ENCODE measurements around the gene NTN1.
"Not testable (repeated sequence)": the region's sequence is repeated elsewhere in the genome, so short reads cannot be mapped to it uniquely, and the experiment has no call there.

Gene NTN1

DNA sequence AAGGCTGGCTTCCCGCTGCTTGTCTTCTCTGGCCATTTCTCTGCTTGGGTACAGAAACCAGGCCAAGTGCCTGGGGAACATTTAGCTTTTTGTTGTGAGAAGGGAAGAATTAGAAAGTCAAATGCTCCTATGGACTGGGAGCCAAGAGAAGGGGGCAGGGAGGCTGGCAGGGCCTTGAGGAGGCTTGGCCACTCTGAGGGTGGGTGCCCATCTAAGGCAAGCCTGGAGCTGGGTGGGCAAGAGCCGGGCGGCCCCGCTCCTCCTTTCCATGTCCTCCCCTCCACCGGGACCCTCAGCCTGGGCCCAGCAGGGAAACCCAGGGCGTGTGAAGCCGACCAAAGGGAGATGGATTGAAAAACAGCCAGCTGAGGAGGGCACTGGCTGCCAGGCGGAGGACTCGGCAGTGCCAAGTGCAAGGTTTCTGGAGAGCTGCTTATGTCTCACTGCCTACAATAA lies 69.4 kb downstream of the NTN1 start:
- Histone ChIP-seq H3K9me3 (ENCODE audit: low read length) (peaks cover 9% of the 10 kb centered on the region), H2AFZ (ENCODE audit: low read depth, low read length) (no peak overlapping the region), H3K27me3 (ENCODE audit: insufficient read depth, low read length) (no peaks in the 10 kb centered on the region), H3K4me3 (ENCODE audit: low read length) (no peak overlapping the region), H3K4me1 (ENCODE audit: insufficient read depth, low read length) (no peaks in the 10 kb centered on the region), H3K36me3 (ENCODE audit: insufficient read depth, low read length) (no peaks in the 10 kb centered on the region)

GRCh38 chr17:9094193-9094592 lies 72.9 kb downstream of the NTN1 start:
- Histone ChIP-seq H3K4me3 (ENCODE audit: low read length) (no peak overlapping the region), H2AFZ (ENCODE audit: low read depth, low read length) (no peak overlapping the region), H3K4me1 (ENCODE audit: insufficient read depth, low read length) (no peaks in the 10 kb centered on the region), H3K27me3 (ENCODE audit: insufficient read depth, low read length) (no peaks in the 10 kb centered on the region), H3K36me3 (ENCODE audit: insufficient read depth, low read length) (no peaks in the 10 kb centered on the region), H3K9me3 (ENCODE audit: low read length) (no peaks in the 10 kb centered on the region)

DNA sequence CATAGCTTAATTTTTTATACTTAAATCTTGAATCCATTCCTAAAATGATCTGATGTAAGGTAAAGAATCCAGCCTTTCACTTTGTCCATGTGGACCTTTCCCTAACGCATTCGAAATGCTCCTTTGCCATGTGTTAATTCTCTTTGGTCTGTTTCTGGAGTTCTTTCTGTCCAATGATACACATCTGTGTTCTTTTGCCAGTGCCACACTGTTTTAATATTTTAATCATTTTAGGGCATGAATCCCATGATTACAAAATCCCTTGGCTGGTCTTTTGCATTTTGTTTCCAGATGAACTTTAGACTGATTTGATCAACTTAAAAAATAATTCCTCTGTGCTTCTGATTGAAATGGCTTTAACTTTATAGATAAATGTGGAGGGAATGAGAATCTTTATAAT lies 74.1 kb downstream of the NTN1 start:
- H3K4me3 ChIP-seq (ENCODE audit: low read length) = no peak overlapping the region
- H3K9me3 ChIP-seq (ENCODE audit: low read length) = no peaks in the 10 kb centered on the region
- H3K27me3 ChIP-seq (ENCODE audit: insufficient read depth, low read length) = no peaks in the 10 kb centered on the region
- no peaks in the 10 kb centered on the region for H3K4me1 ChIP-seq (ENCODE audit: insufficient read depth, low read length)
- H2AFZ ChIP-seq (ENCODE audit: low read depth, low read length) = no peak overlapping the region
- no peaks in the 10 kb centered on the region for H3K36me3 ChIP-seq (ENCODE audit: insufficient read depth, low read length)

DNA sequence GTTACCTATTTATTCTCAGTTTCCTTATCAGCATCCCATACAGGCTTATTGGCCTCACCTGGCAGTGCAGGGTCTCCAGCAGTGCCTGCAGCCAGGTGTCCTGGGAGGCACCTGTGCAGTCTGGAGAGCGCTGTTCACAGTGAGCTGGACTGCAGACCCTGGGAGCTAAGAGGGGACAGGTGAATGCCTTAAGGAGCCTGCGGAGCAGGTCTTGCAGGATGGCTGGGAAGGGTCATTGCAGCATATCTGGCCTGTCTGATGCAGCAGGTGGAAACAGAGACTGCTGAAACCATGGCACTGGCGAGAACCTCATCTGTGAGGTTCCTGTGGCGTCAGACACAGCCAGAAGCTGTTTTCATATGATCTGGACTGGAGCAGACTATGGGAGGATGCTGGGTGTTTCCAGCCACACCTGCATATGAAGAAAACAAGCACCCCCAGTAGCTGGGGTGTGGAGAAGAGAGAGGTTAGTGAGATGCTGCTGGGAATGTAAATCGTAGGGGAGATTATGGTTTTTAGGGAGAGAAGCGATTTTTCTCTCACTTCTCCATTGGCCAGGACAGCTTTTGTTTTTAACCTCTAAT lies 77.0 kb downstream of the NTN1 start:
- H2AFZ ChIP-seq (ENCODE audit: low read depth, low read length) = no peak overlapping the region
- no peak overlapping the region for H3K4me3 ChIP-seq (ENCODE audit: low read length)
- H3K27me3 ChIP-seq (ENCODE audit: insufficient read depth, low read length) = no peaks in the 10 kb centered on the region
- no peaks in the 10 kb centered on the region for H3K36me3 ChIP-seq (ENCODE audit: insufficient read depth, low read length)
- peaks cover 1% of the 10 kb centered on the region for H3K9me3 ChIP-seq (ENCODE audit: low read length)
- no peaks in the 10 kb centered on the region for H3K4me1 ChIP-seq (ENCODE audit: insufficient read depth, low read length)

DNA sequence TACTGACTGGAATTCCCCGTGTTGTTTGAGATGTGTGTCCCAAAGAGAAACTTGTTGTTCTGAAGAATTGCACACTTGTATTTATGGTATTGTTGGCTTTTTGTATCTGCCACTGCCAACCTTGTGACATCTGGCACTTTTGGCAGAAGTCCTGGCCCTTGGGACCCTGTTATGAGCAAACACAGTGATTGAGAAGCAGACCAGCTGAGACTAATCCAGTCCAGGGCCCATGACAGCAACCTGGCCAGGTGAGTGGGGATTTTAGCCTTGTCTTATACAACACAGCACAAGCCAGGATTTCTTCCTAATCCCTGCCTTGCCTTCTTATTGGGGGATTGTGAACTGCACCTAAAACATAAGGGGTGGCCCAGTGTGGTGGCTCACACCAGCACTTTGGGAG lies 80.0 kb downstream of the NTN1 start:
- no peaks in the 10 kb centered on the region for H3K36me3 ChIP-seq (ENCODE audit: insufficient read depth, low read length)
- H2AFZ ChIP-seq (ENCODE audit: low read depth, low read length) = no peak overlapping the region
- H3K9me3 ChIP-seq (ENCODE audit: low read length) = peaks cover 1% of the 10 kb centered on the region
- H3K27me3 ChIP-seq (ENCODE audit: insufficient read depth, low read length) = no peaks in the 10 kb centered on the region
- no peak overlapping the region for H3K4me3 ChIP-seq (ENCODE audit: low read length)
- no peaks in the 10 kb centered on the region for H3K4me1 ChIP-seq (ENCODE audit: insufficient read depth, low read length)

GRCh38 chr17:9103193-9103592 lies 81.9 kb downstream of the NTN1 start:
- H3K36me3 ChIP-seq (ENCODE audit: insufficient read depth, low read length); H3K4me1 ChIP-seq (ENCODE audit: insufficient read depth, low read length); H3K27me3 ChIP-seq (ENCODE audit: insufficient read depth, low read length); H3K9me3 ChIP-seq (ENCODE audit: low read length); H3K4me3 ChIP-seq (ENCODE audit: low read length); H2AFZ ChIP-seq (ENCODE audit: low read depth, low read length): not testable (repeated sequence)

DNA sequence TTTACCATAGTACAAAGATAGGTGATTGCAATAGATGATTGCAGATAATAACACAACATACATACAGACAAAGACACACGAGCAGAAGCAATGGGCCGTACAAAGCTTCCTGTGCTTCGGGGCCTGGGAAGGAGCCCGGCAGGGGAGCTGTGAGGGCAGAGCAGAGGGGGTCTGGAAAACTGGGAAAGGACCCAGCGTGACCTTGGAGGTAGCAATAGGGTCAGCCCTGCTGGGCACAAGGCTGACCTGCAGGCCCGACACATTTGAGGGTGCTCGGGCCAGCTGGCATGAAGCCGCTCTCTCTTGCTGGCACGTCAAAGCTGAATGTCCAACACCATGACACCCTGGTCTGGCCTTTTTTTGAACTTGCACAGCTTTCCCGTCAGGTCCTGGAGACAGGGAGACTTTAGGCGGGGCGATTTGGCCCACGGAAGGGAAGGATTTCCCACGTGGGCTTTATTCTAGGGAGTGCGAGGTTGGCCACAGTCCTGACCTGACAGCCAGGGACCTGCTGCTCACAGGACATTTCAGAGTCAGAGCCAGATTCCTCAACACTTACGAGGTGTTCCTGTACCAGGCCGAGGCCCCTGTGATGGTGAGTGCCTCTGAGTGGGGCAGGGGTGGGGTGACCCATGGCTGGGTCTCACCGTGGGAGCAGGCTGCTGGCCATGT lies 83.2 kb downstream of the NTN1 start:
- H3K36me3 ChIP-seq (ENCODE audit: insufficient read depth, low read length) = no peaks in the 10 kb centered on the region
- no peak overlapping the region for H2AFZ ChIP-seq (ENCODE audit: low read depth, low read length)
- H3K27me3 ChIP-seq (ENCODE audit: insufficient read depth, low read length) = no peaks in the 10 kb centered on the region
- peaks cover 1% of the 10 kb centered on the region for H3K9me3 ChIP-seq (ENCODE audit: low read length)
- no peak overlapping the region for H3K4me3 ChIP-seq (ENCODE audit: low read length)
- H3K4me1 ChIP-seq (ENCODE audit: insufficient read depth, low read length) = no peaks in the 10 kb centered on the region

DNA sequence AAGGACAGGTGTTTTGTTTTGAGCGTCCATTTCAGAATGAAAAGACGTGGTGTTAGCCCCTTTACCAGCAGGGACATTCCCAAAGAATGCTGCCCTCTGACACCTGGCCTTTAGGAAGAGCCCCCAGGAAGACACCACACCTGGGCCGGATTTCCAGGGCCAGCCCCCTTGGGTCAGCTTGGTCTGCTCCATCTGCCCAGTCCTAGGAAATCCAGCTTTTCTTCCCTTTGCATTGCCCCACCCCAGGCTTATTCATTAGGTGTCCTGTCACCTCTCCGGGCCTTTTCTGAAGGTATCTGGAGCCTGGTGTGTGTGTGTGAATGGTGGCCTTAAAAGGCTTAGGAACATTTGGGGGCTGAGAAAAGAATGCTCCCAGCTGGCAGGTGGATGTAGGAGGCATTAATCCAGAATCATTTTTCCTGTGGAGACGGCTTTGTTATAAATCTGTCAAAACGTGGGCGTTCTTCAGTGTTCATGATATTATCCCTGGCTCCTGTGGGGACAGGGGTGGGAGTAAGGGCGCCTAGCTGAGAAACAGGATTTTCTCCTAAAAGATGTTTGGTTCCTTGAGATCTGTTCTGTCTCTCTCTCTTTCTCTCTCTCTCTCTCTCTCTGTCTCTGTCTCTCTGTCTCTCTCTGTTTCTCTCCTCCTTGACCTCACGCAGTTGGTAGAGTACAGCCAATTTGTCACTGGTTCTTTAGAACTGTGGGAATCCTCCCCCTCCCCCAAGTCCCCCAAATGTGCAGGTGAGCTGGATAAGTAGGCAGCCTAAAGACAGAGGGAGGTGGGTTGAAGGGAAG lies 84.0 kb downstream of the NTN1 start:
- Histone ChIP-seq H3K36me3 (ENCODE audit: insufficient read depth, low read length) (no peaks in the 10 kb centered on the region), H3K4me3 (ENCODE audit: low read length) (no peak overlapping the region), H3K9me3 (ENCODE audit: low read length) (peaks cover 1% of the 10 kb centered on the region), H3K4me1 (ENCODE audit: insufficient read depth, low read length) (no peaks in the 10 kb centered on the region), H2AFZ (ENCODE audit: low read depth, low read length) (no peak overlapping the region), H3K27me3 (ENCODE audit: insufficient read depth, low read length) (no peaks in the 10 kb centered on the region)

GRCh38 chr17:9106278-9106677 lies 85.0 kb downstream of the NTN1 start:
- not testable (repeated sequence) for H2AFZ ChIP-seq (ENCODE audit: low read depth, low read length); H3K27me3 ChIP-seq (ENCODE audit: insufficient read depth, low read length); H3K9me3 ChIP-seq (ENCODE audit: low read length); H3K4me1 ChIP-seq (ENCODE audit: insufficient read depth, low read length); H3K36me3 ChIP-seq (ENCODE audit: insufficient read depth, low read length); H3K4me3 ChIP-seq (ENCODE audit: low read length)

GRCh38 chr17:9107527-9107926 lies 86.2 kb downstream of the NTN1 start:
- H3K36me3 ChIP-seq (ENCODE audit: insufficient read depth, low read length) = no peaks in the 10 kb centered on the region
- peaks cover 1% of the 10 kb centered on the region for H3K9me3 ChIP-seq (ENCODE audit: low read length)
- H3K4me3 ChIP-seq (ENCODE audit: low read length) = no peak overlapping the region
- no peaks in the 10 kb centered on the region for H3K27me3 ChIP-seq (ENCODE audit: insufficient read depth, low read length)
- H3K4me1 ChIP-seq (ENCODE audit: insufficient read depth, low read length) = no peaks in the 10 kb centered on the region
- H2AFZ ChIP-seq (ENCODE audit: low read depth, low read length) = no peak overlapping the region

DNA sequence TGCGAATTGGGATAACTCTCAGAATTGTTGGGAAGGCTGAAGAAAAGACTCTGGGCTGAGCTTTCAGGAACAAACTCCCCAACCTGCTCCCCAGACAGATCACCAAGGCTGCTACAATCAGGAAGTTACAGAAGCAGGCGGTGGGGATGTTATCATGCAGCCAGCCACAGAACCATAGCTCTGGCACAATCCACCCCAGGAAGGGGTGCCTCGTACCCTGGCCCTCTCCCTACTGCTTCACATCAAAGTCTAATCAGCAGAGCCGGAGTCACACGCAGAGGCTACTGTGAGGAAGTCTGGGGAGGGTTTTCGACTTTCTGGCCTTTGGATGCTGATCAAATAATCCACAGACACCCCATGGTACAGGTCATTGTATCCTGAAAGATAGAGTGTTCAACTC lies 86.8 kb downstream of the NTN1 start:
- H3K27me3 ChIP-seq (ENCODE audit: insufficient read depth, low read length) = no peaks in the 10 kb centered on the region
- H2AFZ ChIP-seq (ENCODE audit: low read depth, low read length) = no peak overlapping the region
- no peak overlapping the region for H3K4me3 ChIP-seq (ENCODE audit: low read length)
- H3K9me3 ChIP-seq (ENCODE audit: low read length) = no peaks in the 10 kb centered on the region
- H3K4me1 ChIP-seq (ENCODE audit: insufficient read depth, low read length) = no peaks in the 10 kb centered on the region
- no peaks in the 10 kb centered on the region for H3K36me3 ChIP-seq (ENCODE audit: insufficient read depth, low read length)

- Histone ChIP-seq H3K4me3 (ENCODE audit: low read length) (no peak overlapping the region), H3K27me3 (ENCODE audit: insufficient read depth, low read length) (no peaks in the 10 kb centered on the region), H2AFZ (ENCODE audit: low read depth, low read length) (no peak overlapping the region), H3K36me3 (ENCODE audit: insufficient read depth, low read length) (no peaks in the 10 kb centered on the region), H3K4me1 (ENCODE audit: insufficient read depth, low read length) (peaks cover 3% of the 10 kb centered on the region), H3K9me3 (ENCODE audit: low read length) (no peaks in the 10 kb centered on the region)
These were observed 88.6 kb downstream of the NTN1 start for GRCh38 chr17:9109933-9110332.

GRCh38 chr17:9110501-9110900 lies 89.2 kb downstream of the NTN1 start:
- Histone ChIP-seq H3K9me3 (ENCODE audit: low read length) (no peaks in the 10 kb centered on the region), H3K36me3 (ENCODE audit: insufficient read depth, low read length) (no peaks in the 10 kb centered on the region), H3K27me3 (ENCODE audit: insufficient read depth, low read length) (no peaks in the 10 kb centered on the region), H3K4me1 (ENCODE audit: insufficient read depth, low read length) (peaks cover 9% of the 10 kb centered on the region), H3K4me3 (ENCODE audit: low read length) (no peak overlapping the region), H2AFZ (ENCODE audit: low read depth, low read length) (no peak overlapping the region)

Data from neuron (in vitro differentiated cells).